Neutrophil (primary cell): ENCODE results near the gene ERRFI1.

Experiments
- H3K27ac ChIP-seq: fragments of 200-600 bp; sonication (generic); 2 replicates; pipeline ENCODE4 v1.5.1; 2016; ENCODE audit warnings: mild to moderate bottlenecking, moderate library complexity
- H3K27me3 ChIP-seq: fragments of 200-600 bp; sonication (generic); 2 replicates; pipeline ENCODE4 v1.6.0; 2016; ENCODE audit warnings: mild to moderate bottlenecking
- H3K36me3 ChIP-seq: fragments of 200-600 bp; sonication (generic); 2 replicates; pipeline ENCODE4 v1.5.1; 2017
- H3K4me1 ChIP-seq, 2 experiments: fragments of 200-600 bp in 1 of 2; sonication (generic) in 1 of 2; 1 replicate in 1 of 2; 2 replicates in 1 of 2; pipeline versions ENCODE4 v1.5.1 to v1.6.1; 2013 to 2016; ENCODE audit warnings: low read depth in 1 of 2, low read length in 1 of 2, mild to moderate bottlenecking in 1 of 2, moderate library complexity in 1 of 2; ENCODE audit not compliant: control insufficient read depth in 1 of 2, insufficient read depth in 1 of 2
- H3K4me3 ChIP-seq, 2 experiments: fragments of 200-600 bp in 1 of 2; sonication (generic) in 1 of 2; 1 replicate in 1 of 2; 2 replicates in 1 of 2; pipeline ENCODE4 v1.5.1; 2013 to 2016; ENCODE audit warnings: low read depth in 1 of 2, low read length in 1 of 2, mild to moderate bottlenecking in 1 of 2, moderate library complexity in 1 of 2
- H3K9me3 ChIP-seq: fragments of 200-600 bp; sonication (generic); 2 replicates; pipeline ENCODE4 v1.5.1; 2016
- CTCF ChIP-seq: fragments of 200-600 bp; sonication (generic); IDR thresholded peaks from 2 replicates; pipeline ENCODE4 v1.5.1; 2016; ENCODE audit warnings: antibody characterized with exemption

ERRFI1 gene

GRCh38 chr1:7988576-7988975, 37.5 kb downstream of the ERRFI1 start:
- no peak for TF ChIP-seq CTCF
- peaks cover 44% of the 10 kb centered on the region for H3K36me3 ChIP-seq

GRCh38 chr1:7987528-7987927, 38.6 kb downstream of the ERRFI1 start:
- Histone ChIP-seq H3K36me3 (peaks cover 53% of the 10 kb centered on the region), H3K27me3 (no peaks in the 10 kb centered on the region), H3K4me1 (peaks cover 0 to under 1% of the 10 kb centered on the region in 2 experiments), H3K27ac (no peak overlapping the region), H3K4me3 (no peak overlapping the region), H3K9me3 (no peaks in the 10 kb centered on the region)
- TF ChIP-seq CTCF = no peak

More at GRCh38 chr1:7988576-7988975, 37.5 kb downstream of the ERRFI1 start:
- H3K27me3 ChIP-seq = no peaks in the 10 kb centered on the region
- no peaks in the 10 kb centered on the region for H3K9me3 ChIP-seq
- H3K4me3 ChIP-seq = no peak overlapping the region
- H3K27ac ChIP-seq = no peak overlapping the region
- H3K4me1 ChIP-seq = no peaks in the 10 kb centered on the region

- H3K36me3 ChIP-seq = peaks cover 57% of the 10 kb centered on the region
- no peaks in the 10 kb centered on the region for H3K27me3 ChIP-seq
- H3K9me3 ChIP-seq = no peaks in the 10 kb centered on the region
- no peak for TF ChIP-seq CTCF
- peaks cover 0 to 5% of the 10 kb centered on the region in 2 experiments for H3K4me1 ChIP-seq
- no peak overlapping the region for H3K4me3 ChIP-seq
- H3K27ac ChIP-seq = no peak overlapping the region
Observed at GRCh38 chr1:7985851-7986612, 40.1 kb downstream of the ERRFI1 start.

- H3K4me3 ChIP-seq = no peak overlapping the region
- H3K36me3 ChIP-seq = peaks cover 67% of the 10 kb centered on the region
- no peak for TF ChIP-seq CTCF
Observed at GRCh38 chr1:7984811-7985210, 41.3 kb downstream of the ERRFI1 start.

GRCh38 chr1:7983086-7983778, 42.9 kb downstream of the ERRFI1 start:
- H3K4me1 ChIP-seq = peaks cover 0 to 5% of the 10 kb centered on the region in 2 experiments
- H3K27me3 ChIP-seq = no peaks in the 10 kb centered on the region
- no peak overlapping the region for H3K4me3 ChIP-seq
- no peaks in the 10 kb centered on the region for H3K9me3 ChIP-seq
- no peak overlapping the region for H3K27ac ChIP-seq
- TF ChIP-seq CTCF = no peak
- H3K36me3 ChIP-seq = peaks cover 83% of the 10 kb centered on the region

More at GRCh38 chr1:7984811-7985210, 41.3 kb downstream of the ERRFI1 start:
- Histone ChIP-seq H3K27me3 (no peaks in the 10 kb centered on the region), H3K4me1 (peaks cover 0 to 5% of the 10 kb centered on the region in 2 experiments), H3K9me3 (no peaks in the 10 kb centered on the region), H3K27ac (no peak overlapping the region)
